ENCODE data around the gene TSC22D3.

GRCh38 chrX:107723511-107723910 lies 52.1 kb downstream of the TSC22D3 start:
- TF ChIP-seq, protein P1, sequence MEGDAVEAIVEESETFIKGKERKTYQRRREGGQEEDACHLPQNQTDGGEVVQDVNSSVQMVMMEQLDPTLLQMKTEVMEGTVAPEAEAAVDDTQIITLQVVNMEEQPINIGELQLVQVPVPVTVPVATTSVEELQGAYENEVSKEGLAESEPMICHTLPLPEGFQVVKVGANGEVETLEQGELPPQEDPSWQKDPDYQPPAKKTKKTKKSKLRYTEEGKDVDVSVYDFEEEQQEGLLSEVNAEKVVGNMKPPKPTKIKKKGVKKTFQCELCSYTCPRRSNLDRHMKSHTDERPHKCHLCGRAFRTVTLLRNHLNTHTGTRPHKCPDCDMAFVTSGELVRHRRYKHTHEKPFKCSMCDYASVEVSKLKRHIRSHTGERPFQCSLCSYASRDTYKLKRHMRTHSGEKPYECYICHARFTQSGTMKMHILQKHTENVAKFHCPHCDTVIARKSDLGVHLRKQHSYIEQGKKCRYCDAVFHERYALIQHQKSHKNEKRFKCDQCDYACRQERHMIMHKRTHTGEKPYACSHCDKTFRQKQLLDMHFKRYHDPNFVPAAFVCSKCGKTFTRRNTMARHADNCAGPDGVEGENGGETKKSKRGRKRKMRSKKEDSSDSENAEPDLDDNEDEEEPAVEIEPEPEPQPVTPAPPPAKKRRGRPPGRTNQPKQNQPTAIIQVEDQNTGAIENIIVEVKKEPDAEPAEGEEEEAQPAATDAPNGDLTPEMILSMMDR (IDR thresholded peaks at IDR 0.05): no peak
- no peak for TF ChIP-seq ZFX (IDR thresholded peaks at IDR 0.05; ENCODE audit: borderline replicate concordance)
